K562 (cell line): ENCODE data around the gene RIPK3. TPM values are rescaled to one million over a fixed set of nuclear protein-coding genes. Genes with fewer than 3 reads are reported as not detected.

Experiments
- CAMTA2 ChIP-seq: fragments of 250-450 bp; sonication (Bioruptor Pico); conservative IDR thresholded peaks from 2 replicates; pipeline ENCODE4 v1.5.1; 2022
- CXXC5 ChIP-seq: fragments of 250-450 bp; sonication (Bioruptor Pico); IDR thresholded peaks from 2 replicates; pipeline ENCODE4 v1.8.0; 2022; ENCODE audit warnings: inconsistent platforms, mild to moderate bottlenecking, moderate library complexity
- KLF6 ChIP-seq: fragments of 250-450 bp; sonication (Bioruptor Pico); IDR thresholded peaks from 2 replicates; pipeline ENCODE4 v1.4.0; 2020; ENCODE audit warnings: mild to moderate bottlenecking, moderate library complexity, borderline replicate concordance
- POLR2B ChIP-seq: fragments of 450-650 bp; IDR thresholded peaks from 2 replicates; pipeline ENCODE4 v1.6.1; 2018; ENCODE audit warnings: low read depth; ENCODE audit not compliant: partially characterized antibody
- RFX5 ChIP-seq: IDR thresholded peaks from 2 replicates; pipeline ENCODE4 v1.6.1; 2011; ENCODE audit warnings: low read depth, mild to moderate bottlenecking, improper control_type of control experiment, low read length
- SAFB ChIP-seq: fragments of 200-400 bp; formaldehyde crosslinking; IDR thresholded peaks from 2 replicates; pipeline ENCODE4 v1.6.1; 2017; ENCODE audit warnings: low read depth, low read length, borderline replicate concordance
- SETDB1 ChIP-seq: IDR thresholded peaks from one replicate; pipeline ENCODE4 v1.6.1; 2012; ENCODE audit warnings: low read length, control low read depth, inconsistent platforms
- SIX5 ChIP-seq, 2 experiments: IDR thresholded peaks; 2 replicates each; pipeline ENCODE4 v1.6.1; 2011; ENCODE audit warnings: low read length in 2 of 2, borderline replicate concordance in 1 of 2, low read depth in 1 of 2, mild to moderate bottlenecking in 1 of 2, moderate library complexity in 1 of 2; ENCODE audit not compliant: insufficient read depth in 1 of 2
- U2AF1 ChIP-seq: fragments of 200-400 bp; formaldehyde crosslinking; optimal IDR thresholded peaks from 2 replicates; pipeline ENCODE3; 2017; ENCODE audit warnings: mild to moderate bottlenecking, low read depth, low read length, moderate library complexity
- ZBTB17 ChIP-seq: fragments of 450-650 bp; formaldehyde crosslinking; IDR thresholded peaks from 2 replicates; pipeline ENCODE4 v1.4.0; 2020; ENCODE audit warnings: mild to moderate bottlenecking
- ZEB2 ChIP-seq: fragments of 450-650 bp; IDR thresholded peaks from 2 replicates; pipeline ENCODE4 v1.6.1; 2016
- ZFP30 ChIP-seq: fragments of 250-450 bp; sonication (Bioruptor Pico); IDR thresholded peaks from 2 replicates; pipeline ENCODE4 v1.8.0; 2022; ENCODE audit warnings: moderate library complexity, mild to moderate bottlenecking, inconsistent platforms, borderline replicate concordance
- ZNF3 ChIP-seq: fragments of 250-450 bp; sonication (Bioruptor Pico); IDR thresholded peaks from 2 replicates; pipeline ENCODE4 v1.5.0; 2021; ENCODE audit warnings: mild to moderate bottlenecking, moderate library complexity
- ZNF584 ChIP-seq: fragments of 200-800 bp; sonication (Bioruptor generic); IDR thresholded peaks from 2 replicates; pipeline ENCODE4 v1.6.1; 2016; ENCODE audit warnings: low read depth, mild to moderate bottlenecking, missing genetic modification characterization, missing compliant biosample characterization
- polyA plus RNA-seq, 8 experiments: library from polyadenylated mRNA; depleted of rRNA in 4 of 8; stranded (reverse) in 5 of 8; unstranded in 3 of 8; fragments of >200 nt; fragmentation: Nextera tagmentation in 2 of 8; fragmentation: Illumina TruSeq in 1 of 8; extraction: Ambion mirVana in 2 of 8; extraction: Trizol in 1 of 8; gene quantifications; 2 replicates each; pipeline versions ENCODE4 v1.2.1 to v1.2.3, GENCODE V29; 2011 to 2014; ENCODE audit warnings: inconsistent platforms in 1 of 8, missing spikeins in 1 of 8
- total RNA-seq, 7 experiments: library from RNA; depleted of rRNA in 6 of 7; stranded (reverse); fragments of >200 nt in 6 of 7; fragmentation: Illumina TruSeq in 2 of 7; extraction: Trizol in 2 of 7; gene quantifications; 2 replicates each; pipeline versions ENCODE4 v1.2.1 to v1.2.3, GENCODE V29; 2011 to 2021; ENCODE audit warnings: low replicate concordance in 1 of 7
- TF ChIP-seq, protein P1 (sequence below): fragments of 450-650 bp; conservative IDR thresholded peaks from 2 replicates; pipeline ENCODE4 v1.6.1; 2016; ENCODE audit warnings: missing genetic modification characterization, low read depth, mild to moderate bottlenecking, missing compliant biosample characterization, moderate library complexity
- TF ChIP-seq, protein P2 (sequence below), 3 experiments: fragments of 200-800 bp in 1 of 3; sonication (Bioruptor generic) in 1 of 3; sonication (generic) in 1 of 3; formaldehyde crosslinking in 1 of 3; IDR thresholded peaks; 2 replicates each; pipeline versions ENCODE4 v1.6.1 to v1.8.0; 2016 to 2022; ENCODE audit warnings: mild to moderate bottlenecking in 2 of 3, missing compliant biosample characterization in 2 of 3, missing genetic modification characterization in 2 of 3, missing genetic modification reagents in 1 of 3
- TF ChIP-seq, protein P3 (sequence below): sonication (generic); formaldehyde crosslinking; IDR thresholded peaks from 2 replicates; pipeline ENCODE4 v1.8.0; 2022; ENCODE audit warnings: mild to moderate bottlenecking, missing genetic modification reagents
- TF ChIP-seq, protein P4 (sequence below), 2 experiments: IDR thresholded peaks; 2 replicates each; pipeline ENCODE4 v1.6.1; 2011; ENCODE audit warnings: borderline replicate concordance in 1 of 2, control low read depth in 1 of 2, low read depth in 1 of 2, low read length in 1 of 2, mild to moderate bottlenecking in 1 of 2, mixed read lengths in 1 of 2, moderate library complexity in 1 of 2; ENCODE audit not compliant: insufficient read depth in 1 of 2, insufficient read length in 1 of 2, poor library complexity in 1 of 2, severe bottlenecking in 1 of 2; ENCODE audit errors: extremely low read depth in 1 of 2

RIPK3 gene
- total and polyA plus RNA-seq, 9 of the 15 experiments (the other 6 are each of a cell fraction or from before 2014, with no cell fraction given), result 0.03 to 0.43 (median 0.28) TPM; not detected in 3

DNA sequence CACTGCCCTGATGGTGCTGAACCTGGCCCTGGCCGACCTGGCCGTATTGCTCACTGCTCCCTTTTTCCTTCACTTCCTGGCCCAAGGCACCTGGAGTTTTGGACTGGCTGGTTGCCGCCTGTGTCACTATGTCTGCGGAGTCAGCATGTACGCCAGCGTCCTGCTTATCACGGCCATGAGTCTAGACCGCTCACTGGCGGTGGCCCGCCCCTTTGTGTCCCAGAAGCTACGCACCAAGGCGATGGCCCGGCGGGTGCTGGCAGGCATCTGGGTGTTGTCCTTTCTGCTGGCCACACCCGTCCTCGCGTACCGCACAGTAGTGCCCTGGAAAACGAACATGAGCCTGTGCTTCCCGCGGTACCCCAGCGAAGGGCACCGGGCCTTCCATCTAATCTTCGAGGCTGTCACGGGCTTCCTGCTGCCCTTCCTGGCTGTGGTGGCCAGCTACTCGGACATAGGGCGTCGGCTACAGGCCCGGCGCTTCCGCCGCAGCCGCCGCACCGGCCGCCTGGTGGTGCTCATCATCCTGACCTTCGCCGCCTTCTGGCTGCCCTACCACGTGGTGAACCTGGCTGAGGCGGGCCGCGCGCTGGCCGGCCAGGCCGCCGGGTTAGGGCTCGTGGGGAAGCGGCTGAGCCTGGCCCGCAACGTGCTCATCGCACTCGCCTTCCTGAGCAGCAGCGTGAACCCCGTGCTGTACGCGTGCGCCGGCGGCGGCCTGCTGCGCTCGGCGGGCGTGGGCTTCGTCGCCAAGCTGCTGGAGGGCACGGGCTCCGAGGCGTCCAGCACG lies 23.8 kb downstream of the RIPK3 start (continued):
- TF ChIP-seq ZBTB17 (CRISPR knock-in tag) (0 out of 2 replicates have a peak, but pooled peaks have one; percentile 38), CXXC5 (CRISPR knock-in tag) (peak; percentile 79), POLR2B (peak; percentile 26), CAMTA2 (no peak), KLF6 (CRISPR knock-in tag) (peak; percentile 18; the same call in 1 of the 2 replicates), RFX5 (no peak), SETDB1 (no peak), SIX5 (IDR thresholded peaks at IDR 0.05; ENCODE audit: borderline replicate concordance in 1 of 2, insufficient read depth in 1 of 2, low read depth in 1 of 2, low read length in 2 of 2) (no peak), ZNF584 (CRISPR knock-in tag) (peak; percentile 81), ZFP30 (no peak), ZNF3 (CRISPR knock-in tag) (no peak), U2AF1 (no peak), ZEB2 (no peak), SAFB (no peak)
- TF ChIP-seq, protein P1, sequence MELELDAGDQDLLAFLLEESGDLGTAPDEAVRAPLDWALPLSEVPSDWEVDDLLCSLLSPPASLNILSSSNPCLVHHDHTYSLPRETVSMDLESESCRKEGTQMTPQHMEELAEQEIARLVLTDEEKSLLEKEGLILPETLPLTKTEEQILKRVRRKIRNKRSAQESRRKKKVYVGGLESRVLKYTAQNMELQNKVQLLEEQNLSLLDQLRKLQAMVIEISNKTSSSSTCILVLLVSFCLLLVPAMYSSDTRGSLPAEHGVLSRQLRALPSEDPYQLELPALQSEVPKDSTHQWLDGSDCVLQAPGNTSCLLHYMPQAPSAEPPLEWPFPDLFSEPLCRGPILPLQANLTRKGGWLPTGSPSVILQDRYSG (tag), result no peak
- TF ChIP-seq, protein P2, sequence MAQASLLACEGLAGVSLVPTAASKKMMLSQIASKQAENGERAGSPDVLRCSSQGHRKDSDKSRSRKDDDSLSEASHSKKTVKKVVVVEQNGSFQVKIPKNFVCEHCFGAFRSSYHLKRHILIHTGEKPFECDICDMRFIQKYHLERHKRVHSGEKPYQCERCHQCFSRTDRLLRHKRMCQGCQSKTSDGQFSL (CRISPR knock-in tag; IDR thresholded peaks at IDR 0.05), result no peak
- TF ChIP-seq, protein P2 (tag; IDR thresholded peaks at IDR 0.05), result no peak
- TF ChIP-seq, protein P3, sequence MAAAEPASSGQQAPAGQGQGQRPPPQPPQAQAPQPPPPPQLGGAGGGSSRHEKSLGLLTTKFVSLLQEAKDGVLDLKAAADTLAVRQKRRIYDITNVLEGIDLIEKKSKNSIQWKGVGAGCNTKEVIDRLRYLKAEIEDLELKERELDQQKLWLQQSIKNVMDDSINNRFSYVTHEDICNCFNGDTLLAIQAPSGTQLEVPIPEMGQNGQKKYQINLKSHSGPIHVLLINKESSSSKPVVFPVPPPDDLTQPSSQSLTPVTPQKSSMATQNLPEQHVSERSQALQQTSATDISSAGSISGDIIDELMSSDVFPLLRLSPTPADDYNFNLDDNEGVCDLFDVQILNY (CRISPR knock-in tag), result peak; percentile 74; the same call in 1 of the 2 replicates
- TF ChIP-seq, protein P4, sequence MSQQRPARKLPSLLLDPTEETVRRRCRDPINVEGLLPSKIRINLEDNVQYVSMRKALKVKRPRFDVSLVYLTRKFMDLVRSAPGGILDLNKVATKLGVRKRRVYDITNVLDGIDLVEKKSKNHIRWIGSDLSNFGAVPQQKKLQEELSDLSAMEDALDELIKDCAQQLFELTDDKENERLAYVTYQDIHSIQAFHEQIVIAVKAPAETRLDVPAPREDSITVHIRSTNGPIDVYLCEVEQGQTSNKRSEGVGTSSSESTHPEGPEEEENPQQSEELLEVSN (IDR thresholded peaks at IDR 0.05; ENCODE audit: borderline replicate concordance in 1 of 2, extremely low read depth in 1 of 2, insufficient read depth in 1 of 2, insufficient read length in 1 of 2, low read depth in 1 of 2, low read length in 1 of 2, poor library complexity in 1 of 2, severe bottlenecking in 1 of 2), result peak; percentile 91 to 96
